ENCODE measurements around the gene PRKCA.
"Not testable (repeated sequence)": the region's sequence is repeated elsewhere in the genome, so short reads cannot be mapped to it uniquely, and the experiment has no call there.

The PRKCA gene

DNA sequence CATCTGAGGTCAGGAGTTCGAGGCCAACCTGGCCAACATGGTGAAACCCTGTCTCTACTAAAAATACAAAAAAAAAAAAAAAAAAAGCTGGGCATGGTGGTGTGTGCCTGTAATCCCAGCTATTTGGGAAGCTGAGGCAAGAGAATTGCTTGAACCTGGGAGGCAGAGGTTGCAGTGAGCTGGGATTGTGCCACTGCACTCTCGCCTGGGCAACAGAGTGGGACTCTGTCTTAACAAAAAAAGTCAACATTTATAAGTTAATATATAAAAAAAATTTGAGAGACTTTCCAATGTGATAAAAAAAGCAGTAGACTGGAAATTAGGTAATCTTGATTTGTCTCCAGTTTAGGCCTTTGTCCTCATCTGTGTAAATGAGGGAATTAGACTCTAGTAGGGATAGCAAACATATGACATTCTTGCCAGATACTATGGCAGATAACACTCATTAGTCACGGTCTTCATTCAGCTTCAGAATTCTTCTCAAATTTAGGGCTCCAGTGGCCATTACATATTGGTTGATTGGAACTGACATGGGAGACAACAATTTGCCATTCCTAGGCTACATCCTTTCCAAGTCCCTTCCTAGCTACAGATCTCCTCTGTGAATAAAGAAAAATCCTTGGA, 22.1 kb downstream of the PRKCA start:
- not testable (repeated sequence) for DNase-seq (ENCODE audit: low read depth in 1 of 2, low spot score in 1 of 2)

GRCh38 chr17:66326476-66327047, 24.1 kb downstream of the PRKCA start:
- no peak for DNase-seq (ENCODE audit: low read depth in 1 of 2, low spot score in 1 of 2)

- DNase-seq (ENCODE audit: low read depth in 1 of 2, low spot score in 1 of 2), result no peak
These were observed 28.2 kb downstream of the PRKCA start for GRCh38 chr17:66330646-66331037.

- no peak for DNase-seq (ENCODE audit: low read depth in 1 of 2, low spot score in 1 of 2)
These were observed 28.8 kb downstream of the PRKCA start for GRCh38 chr17:66331038-66331816.

GRCh38 chr17:66335797-66336196, 33.4 kb downstream of the PRKCA start:
- DNase-seq (ENCODE audit: low read depth in 1 of 2, low spot score in 1 of 2), result no peak

DNA sequence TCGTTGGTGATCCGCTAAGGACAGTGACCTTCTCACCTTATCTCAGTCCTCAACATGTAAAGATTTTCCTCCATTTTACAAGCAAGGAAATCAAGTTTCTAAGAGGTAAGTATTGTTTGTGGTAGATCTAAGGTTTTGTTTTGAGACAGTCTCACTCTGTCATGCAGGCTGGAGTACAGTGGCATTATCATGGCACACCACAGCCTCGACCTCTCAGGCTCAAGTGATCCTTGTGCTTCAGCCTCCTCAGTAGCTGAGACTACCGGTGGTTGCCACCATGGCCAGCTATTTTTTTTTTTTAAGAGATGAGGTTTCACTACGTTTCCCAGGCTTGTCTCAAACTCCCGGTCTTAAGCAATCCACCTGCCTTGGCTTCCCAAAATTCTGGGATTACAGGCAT, 34.9 kb downstream of the PRKCA start:
- DNase-seq (ENCODE audit: low read depth in 1 of 2, low spot score in 1 of 2), result no peak

DNA sequence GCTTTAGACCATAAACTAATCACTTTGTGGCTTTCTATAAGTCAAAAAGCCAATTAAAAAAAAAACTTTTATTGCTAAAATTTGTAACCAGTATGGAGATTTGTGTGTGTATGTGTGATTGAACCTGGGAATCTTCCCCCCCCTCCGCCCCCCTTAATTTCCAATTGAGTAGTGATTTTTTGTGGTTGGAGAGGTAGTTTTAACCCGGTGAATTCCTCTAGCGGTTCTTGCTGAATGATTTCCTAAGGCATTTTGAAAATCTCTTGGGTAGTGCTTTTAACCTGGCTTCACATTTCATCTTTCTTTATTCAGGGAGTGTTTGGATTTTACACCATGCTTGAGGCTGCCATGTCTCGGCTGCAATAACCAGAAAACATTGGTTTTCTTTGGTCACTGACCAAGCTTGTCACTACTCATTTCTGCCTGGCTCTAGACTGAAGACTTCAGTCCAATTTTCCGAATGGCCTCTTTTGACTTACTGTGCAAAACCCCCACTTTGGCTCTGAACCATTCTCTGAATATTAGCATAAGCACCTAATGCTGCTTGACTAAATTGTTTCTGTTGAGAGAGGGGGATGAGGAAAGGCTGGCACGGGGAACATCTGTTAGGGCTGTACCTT, 35.6 kb downstream of the PRKCA start:
- no peak for DNase-seq (ENCODE audit: low read depth in 1 of 2, low spot score in 1 of 2)

- DNase-seq (ENCODE audit: low read depth in 1 of 2, low spot score in 1 of 2), result no peak
These were observed 36.5 kb downstream of the PRKCA start for GRCh38 chr17:66338937-66339336.

DNA sequence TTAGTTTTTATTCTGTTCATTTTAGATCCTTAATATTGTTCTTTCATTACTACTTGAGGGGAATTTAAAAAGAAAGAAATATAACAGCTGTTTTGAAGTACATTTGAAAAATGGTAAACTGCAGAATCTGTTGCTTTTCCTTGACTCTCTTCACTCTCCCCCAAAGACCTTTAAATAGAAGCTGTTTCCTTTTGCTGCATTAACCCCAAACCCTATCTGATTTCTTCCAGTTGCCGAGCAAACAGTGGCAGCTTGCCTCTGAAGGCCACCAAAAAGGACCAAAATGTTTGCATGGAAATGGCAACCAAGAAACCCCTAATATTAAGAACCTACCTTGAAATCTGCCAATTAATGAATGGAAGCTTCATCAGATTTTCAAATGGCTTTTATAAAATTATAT, 37.1 kb downstream of the PRKCA start:
- no peak for DNase-seq (ENCODE audit: low read depth in 1 of 2, low spot score in 1 of 2)

DNA sequence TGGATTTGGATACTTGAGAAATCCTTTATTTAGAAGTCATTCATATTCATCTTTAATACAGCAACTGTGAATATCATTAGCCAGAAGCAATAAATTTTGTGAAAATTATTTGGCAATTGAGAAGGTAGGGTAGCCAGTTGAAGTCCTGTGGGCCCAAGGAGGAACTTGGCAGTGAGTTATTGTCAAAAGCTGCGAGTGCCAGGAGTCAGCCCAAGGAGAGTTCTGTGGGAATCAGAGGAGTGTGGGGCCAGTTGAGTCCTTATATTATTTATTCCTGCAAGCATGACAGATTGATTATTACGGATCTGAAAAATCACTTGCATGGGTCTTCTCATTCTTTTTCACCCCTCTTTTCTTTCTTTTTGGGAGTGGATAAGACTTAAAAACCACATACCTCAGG, 38.3 kb downstream of the PRKCA start:
- DNase-seq (ENCODE audit: low read depth in 1 of 2, low spot score in 1 of 2), result no peak

DNA sequence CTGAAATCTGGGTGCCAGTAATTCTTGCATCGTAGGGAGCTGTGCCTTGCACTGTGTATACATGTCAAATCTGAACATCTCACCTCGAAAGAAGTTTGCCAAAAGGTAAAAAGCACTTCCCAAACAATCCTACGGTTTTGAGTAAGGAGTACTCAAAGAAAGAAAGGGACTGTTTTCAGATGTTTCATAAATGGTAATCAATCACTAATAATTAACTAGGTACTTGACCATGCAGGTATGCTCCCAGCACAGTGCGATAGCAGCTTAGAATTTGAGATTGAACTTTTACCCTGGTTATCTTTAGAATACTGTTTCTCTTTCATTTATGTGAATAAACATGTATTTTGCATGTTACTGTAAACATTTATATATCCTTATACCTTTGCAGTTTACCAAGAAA, 39.0 kb downstream of the PRKCA start:
- no peak for DNase-seq (ENCODE audit: low read depth in 1 of 2, low spot score in 1 of 2)

- DNase-seq (ENCODE audit: low read depth in 1 of 2, low spot score in 1 of 2), result not testable (repeated sequence)
These were observed 39.9 kb downstream of the PRKCA start for GRCh38 chr17:66342263-66342662.

GRCh38 chr17:66343531-66344078, 41.2 kb downstream of the PRKCA start:
- DNase-seq (ENCODE audit: low read depth in 1 of 2, low spot score in 1 of 2), result no peak

DNA sequence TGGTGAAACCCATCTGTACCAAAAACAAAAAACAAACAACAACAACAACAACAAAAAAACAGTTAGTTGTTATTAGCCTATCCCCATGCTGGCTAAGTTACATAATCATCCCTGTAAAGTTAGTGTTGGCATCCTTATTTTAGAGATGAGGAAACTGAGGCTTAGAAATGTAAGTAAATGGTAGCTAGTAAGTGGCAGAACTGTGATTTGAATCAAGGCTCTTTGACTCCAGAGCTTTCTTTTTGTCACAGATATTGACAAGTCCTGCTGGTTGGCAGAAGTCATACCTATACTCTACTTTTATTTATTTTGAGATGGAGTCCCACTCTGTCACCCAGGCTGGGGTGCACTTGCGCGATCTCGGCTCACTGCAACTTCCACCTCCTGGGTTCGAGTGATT, 42.1 kb downstream of the PRKCA start:
- DNase-seq (ENCODE audit: low read depth in 1 of 2, low spot score in 1 of 2), result no peak

DNA sequence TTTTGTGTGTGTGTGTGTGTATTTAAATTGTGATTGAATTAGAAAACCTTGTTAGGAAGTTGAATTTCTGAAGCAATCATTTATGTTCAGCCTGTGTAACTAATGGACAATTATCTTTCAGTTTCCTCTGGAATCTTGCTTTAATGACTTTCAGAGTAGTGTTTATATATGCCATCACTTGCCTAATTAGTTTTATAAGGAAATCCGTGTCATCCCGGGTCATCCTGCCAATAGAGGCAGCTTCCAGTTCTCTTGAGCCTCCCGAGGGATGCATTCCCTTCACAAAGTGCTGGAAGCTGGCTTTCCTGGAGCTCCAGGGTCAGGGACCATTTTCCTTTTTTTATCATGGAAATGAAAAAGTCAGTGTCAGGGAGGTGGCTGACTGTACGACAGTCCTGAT, 42.9 kb downstream of the PRKCA start:
- no peak for DNase-seq (ENCODE audit: low read depth in 1 of 2, low spot score in 1 of 2)

GRCh38 chr17:66345949-66346638, 43.7 kb downstream of the PRKCA start:
- not testable (repeated sequence) for DNase-seq (ENCODE audit: low read depth in 1 of 2, low spot score in 1 of 2)

DNA sequence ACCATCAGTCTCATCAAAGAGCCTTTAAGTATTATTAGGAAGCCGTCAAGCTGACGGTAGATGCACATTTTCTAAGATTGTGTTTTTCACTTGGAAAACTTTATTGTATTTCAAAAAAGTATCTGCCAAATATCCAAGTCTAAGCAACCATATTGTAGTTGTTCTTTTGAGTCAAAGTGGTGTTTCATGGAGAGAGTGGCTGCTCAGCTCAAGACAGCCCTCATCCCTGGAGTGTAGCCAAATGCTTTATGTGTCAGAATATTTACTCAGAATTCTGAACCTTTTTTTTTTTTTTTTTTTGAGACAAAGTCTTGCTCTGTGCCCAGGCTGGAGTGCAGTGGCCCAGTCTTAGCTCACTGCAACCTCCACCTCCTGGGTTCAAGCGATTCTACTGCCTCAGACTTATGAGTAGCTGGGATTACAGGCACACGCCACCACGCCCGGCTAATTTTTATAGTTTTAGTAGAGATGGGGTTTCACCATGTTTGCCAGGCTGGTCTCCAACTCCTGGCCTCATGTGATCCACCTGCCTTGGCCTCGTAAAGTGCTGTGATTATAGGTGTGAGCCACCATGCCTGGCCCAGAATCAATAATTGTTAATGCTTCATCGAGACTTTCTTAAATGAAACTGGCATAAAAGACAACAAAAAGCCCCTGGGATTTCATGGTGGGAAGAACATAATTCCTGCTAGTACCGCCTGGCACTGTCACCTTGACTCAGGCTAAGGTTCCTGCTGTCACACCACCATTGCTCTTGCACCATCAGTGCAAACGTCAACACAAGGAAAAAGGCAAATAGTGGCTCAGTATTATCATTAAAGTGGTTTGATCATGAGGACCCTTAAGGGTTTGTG, 45.5 kb downstream of the PRKCA start:
- no peak for DNase-seq (ENCODE audit: low read depth in 1 of 2, low spot score in 1 of 2)

- DNase-seq (ENCODE audit: low read depth in 1 of 2, low spot score in 1 of 2), result no peak
These were observed 46.3 kb downstream of the PRKCA start for GRCh38 chr17:66348584-66349165.

GRCh38 chr17:66349521-66350254, 47.3 kb downstream of the PRKCA start:
- DNase-seq (ENCODE audit: low read depth in 1 of 2, low spot score in 1 of 2), result no peak
